ENCODE data around the gene GTPBP1. TPM values are rescaled to one million over a fixed set of nuclear protein-coding genes. Genes with fewer than 3 reads are reported as not detected.

Gene GTPBP1
- total RNA-seq, 1 experiment from 2014 or later: 94.7 TPM

DNA sequence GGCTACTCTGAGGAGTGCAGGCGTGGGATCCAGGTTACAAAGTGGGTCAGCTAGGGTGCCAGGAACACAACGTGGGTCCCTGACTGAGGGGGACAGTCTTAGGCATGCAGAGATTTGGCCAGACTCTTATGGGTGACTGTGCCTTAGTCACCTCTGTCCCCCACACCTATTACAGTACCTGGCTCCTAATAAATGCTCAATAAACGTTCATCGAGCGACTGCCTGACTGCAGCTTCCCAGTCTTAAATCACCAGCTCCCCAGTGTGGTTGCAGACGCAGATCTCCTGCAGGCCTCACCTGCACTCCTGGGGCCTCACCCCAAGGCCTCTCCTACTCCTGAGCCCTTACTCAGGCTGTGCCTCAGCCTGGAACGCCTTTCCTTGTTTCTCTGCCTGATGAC lies 53.3 kb downstream of the GTPBP1 start:
- ChIA-PET CTCF (interaction anchor here (0.6 kb wide), 1 partner anchor 532 kb away, joined by 3 read pairs; no protein-coding TSS in a partner anchor), POLR2A (ENCODE audit: unreplicated experiment) (interaction anchor here (0.6 kb wide), 1 partner anchor 1987 kb away, joined by 7 read pairs; no protein-coding TSS in a partner anchor)
- no peaks in the 10 kb centered on the region for H3K36me3 ChIP-seq (ENCODE audit: low read depth)
- intact Hi-C loops (cut with micrococcal nuclease; ENCODE audit: unreplicated experiment): loop anchor here (10.0 kb wide), 2 partner anchors 226 to 704 kb away; partner anchors contain the start of genes APOBEC3B and PICK1
- H3K9me3 ChIP-seq (ENCODE audit: insufficient read depth, low read depth): no peaks in the 10 kb centered on the region
- H3K27ac ChIP-seq: no peak overlapping the region
- TF ChIP-seq, protein P1, sequence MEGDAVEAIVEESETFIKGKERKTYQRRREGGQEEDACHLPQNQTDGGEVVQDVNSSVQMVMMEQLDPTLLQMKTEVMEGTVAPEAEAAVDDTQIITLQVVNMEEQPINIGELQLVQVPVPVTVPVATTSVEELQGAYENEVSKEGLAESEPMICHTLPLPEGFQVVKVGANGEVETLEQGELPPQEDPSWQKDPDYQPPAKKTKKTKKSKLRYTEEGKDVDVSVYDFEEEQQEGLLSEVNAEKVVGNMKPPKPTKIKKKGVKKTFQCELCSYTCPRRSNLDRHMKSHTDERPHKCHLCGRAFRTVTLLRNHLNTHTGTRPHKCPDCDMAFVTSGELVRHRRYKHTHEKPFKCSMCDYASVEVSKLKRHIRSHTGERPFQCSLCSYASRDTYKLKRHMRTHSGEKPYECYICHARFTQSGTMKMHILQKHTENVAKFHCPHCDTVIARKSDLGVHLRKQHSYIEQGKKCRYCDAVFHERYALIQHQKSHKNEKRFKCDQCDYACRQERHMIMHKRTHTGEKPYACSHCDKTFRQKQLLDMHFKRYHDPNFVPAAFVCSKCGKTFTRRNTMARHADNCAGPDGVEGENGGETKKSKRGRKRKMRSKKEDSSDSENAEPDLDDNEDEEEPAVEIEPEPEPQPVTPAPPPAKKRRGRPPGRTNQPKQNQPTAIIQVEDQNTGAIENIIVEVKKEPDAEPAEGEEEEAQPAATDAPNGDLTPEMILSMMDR (conservative IDR thresholded peaks at IDR 0.05): no peak
- TF ChIP-seq EZH2 (IDR thresholded peaks at IDR 0.05; ENCODE audit: low read depth): no peak
- H4K20me1 ChIP-seq (ENCODE audit: insufficient read depth): no peaks in the 10 kb centered on the region
- no peaks in the 10 kb centered on the region for H3K27me3 ChIP-seq (ENCODE audit: insufficient read depth, low read depth)
- BruUV-seq (replicated peaks): no TSS peak
- H3K4me3 ChIP-seq: no peak overlapping the region
- peaks cover 32% of the 10 kb centered on the region for H3F3A ChIP-seq (ENCODE audit: insufficient read depth, low read depth)
- H3K9me2 ChIP-seq (ENCODE audit: insufficient read depth): no peaks in the 10 kb centered on the region
- H3K4me1 ChIP-seq (replicated peaks; ENCODE audit: insufficient read depth): peaks cover 42% of the 10 kb centered on the region
- peaks cover 15% of the 10 kb centered on the region; the same call in 1 of the 2 replicates for H3K79me2 ChIP-seq (ENCODE audit: low read depth)
- H3K4me2 ChIP-seq: no peak overlapping the region
- no peak for DNase-seq
- no peak overlapping the region for H2AFZ ChIP-seq

GRCh38 chr22:38760477-38761201 lies 54.9 kb downstream of the GTPBP1 start:
- intact Hi-C loops (cut with micrococcal nuclease; ENCODE audit: unreplicated experiment): no loop called here
- no peak overlapping the region for H3K4me3 ChIP-seq
- H3F3A ChIP-seq (ENCODE audit: insufficient read depth, low read depth): peaks cover 23% of the 10 kb centered on the region
- peaks cover 11% of the 10 kb centered on the region; the same call in 1 of the 2 replicates for H3K79me2 ChIP-seq (ENCODE audit: low read depth)
- ChIA-PET POLR2A (ENCODE audit: unreplicated experiment) (interaction anchor here (0.5 to 0.7 kb wide), 2 partner anchors 23 to 493 kb away, joined by 4 read pairs; no protein-coding TSS in a partner anchor), CTCF (no interaction called here)
- no peak overlapping the region for H2AFZ ChIP-seq
- no peak for TF ChIP-seq EZH2 (IDR thresholded peaks at IDR 0.05; ENCODE audit: low read depth)
- TF ChIP-seq, protein P1 (conservative IDR thresholded peaks at IDR 0.05): no peak
- H3K4me1 ChIP-seq (replicated peaks; ENCODE audit: insufficient read depth): peaks cover 42% of the 10 kb centered on the region
- DNase-seq: no peak
- no TSS peak for BruUV-seq (replicated peaks)
- no peaks in the 10 kb centered on the region for H3K27me3 ChIP-seq (ENCODE audit: insufficient read depth, low read depth)
- no peak overlapping the region for H3K4me2 ChIP-seq
- H3K9me3 ChIP-seq (ENCODE audit: insufficient read depth, low read depth): no peaks in the 10 kb centered on the region
- H3K36me3 ChIP-seq (ENCODE audit: low read depth): no peaks in the 10 kb centered on the region
- no peaks in the 10 kb centered on the region for H3K9me2 ChIP-seq (ENCODE audit: insufficient read depth)
- no peak overlapping the region for H3K27ac ChIP-seq
- H4K20me1 ChIP-seq (ENCODE audit: insufficient read depth): no peaks in the 10 kb centered on the region

DNA sequence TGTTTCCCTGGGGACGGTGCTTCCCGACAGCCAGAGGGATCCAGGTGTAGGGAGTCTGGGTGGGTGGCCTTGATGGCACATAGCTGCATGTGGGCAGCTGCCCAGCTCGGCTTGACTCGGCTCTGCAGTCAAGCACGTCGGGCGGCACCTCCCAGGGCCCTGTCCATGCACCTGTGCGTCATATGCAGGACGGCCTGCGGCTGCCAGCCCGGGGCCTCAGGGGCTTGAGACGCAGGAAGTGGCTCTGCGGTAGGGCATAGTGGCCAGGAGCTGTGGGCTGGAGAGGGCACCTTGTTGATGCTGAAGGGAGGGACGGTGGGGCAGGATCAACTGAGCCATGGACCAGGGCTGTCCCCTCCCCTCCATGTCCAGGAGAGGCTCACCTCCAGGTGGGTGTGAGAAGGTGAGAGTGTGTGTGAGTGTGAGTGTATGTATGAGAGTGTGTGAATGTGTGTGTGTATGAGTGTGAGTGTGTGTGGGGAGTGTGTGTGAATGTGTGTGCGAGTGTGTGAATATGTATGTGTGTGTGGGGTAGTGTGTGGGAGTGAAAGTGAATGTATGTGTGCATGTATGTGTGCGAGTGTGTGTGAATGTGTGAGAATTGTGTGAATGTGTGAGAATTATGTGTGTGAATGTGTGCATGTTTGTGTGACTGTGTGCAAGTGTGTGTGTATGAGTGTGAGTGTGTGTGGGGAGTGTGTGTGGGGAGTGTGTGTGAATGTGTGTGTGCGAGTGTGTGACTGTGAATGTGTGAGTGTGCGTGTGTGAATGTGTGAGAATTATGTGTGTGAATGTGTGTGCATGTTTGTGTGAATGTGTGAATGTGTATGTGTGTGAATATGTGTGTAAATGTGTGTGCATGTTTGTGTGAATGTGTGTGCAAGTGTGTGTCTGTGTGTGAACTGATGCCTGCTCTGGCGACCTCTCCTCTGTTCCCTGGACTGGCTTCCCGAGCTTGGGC lies 55.7 kb downstream of the GTPBP1 start:
- Histone ChIP-seq H3F3A (ENCODE audit: insufficient read depth, low read depth) (peaks cover 26% of the 10 kb centered on the region), H3K79me2 (ENCODE audit: low read depth) (peaks cover 10% of the 10 kb centered on the region; the same call in 1 of the 2 replicates), H3K27ac (no peak overlapping the region), H4K20me1 (ENCODE audit: insufficient read depth) (no peaks in the 10 kb centered on the region), H3K4me3 (no peak overlapping the region), H3K4me2 (no peak overlapping the region), H3K36me3 (ENCODE audit: low read depth) (no peaks in the 10 kb centered on the region), H3K27me3 (ENCODE audit: insufficient read depth, low read depth) (no peaks in the 10 kb centered on the region), H3K9me3 (ENCODE audit: insufficient read depth, low read depth) (no peaks in the 10 kb centered on the region), H3K4me1 (replicated peaks; ENCODE audit: insufficient read depth) (peaks cover 46% of the 10 kb centered on the region), H3K9me2 (ENCODE audit: insufficient read depth) (no peaks in the 10 kb centered on the region), H2AFZ (no peak overlapping the region)
- CTCF ChIA-PET: no interaction called here
- POLR2A ChIA-PET (ENCODE audit: unreplicated experiment): interaction anchor here (0.5 kb wide), 1 partner anchor 24 kb away, joined by 4 read pairs; no protein-coding TSS in a partner anchor
- peak in 1 of 2 experiments; percentile 49 for DNase-seq
- intact Hi-C loops (cut with micrococcal nuclease; ENCODE audit: unreplicated experiment): no loop called here
- BruUV-seq (replicated peaks): no TSS peak
- TF ChIP-seq, protein P1 (conservative IDR thresholded peaks at IDR 0.05): no peak
- TF ChIP-seq EZH2 (IDR thresholded peaks at IDR 0.05; ENCODE audit: low read depth): no peak

Data from PC-9 (cell line).